Activated CD4-positive, alpha-beta T cell treated with anti-CD3 and anti-CD28 coated beads, Interleukin-2, amount 10 ng/mL, durations not matched to agents 24 days and 14 days (primary cell): Measurements from ENCODE around the gene KIF18B. TPM values are rescaled to one million over a fixed set of nuclear protein-coding genes. Genes with fewer than 3 reads are reported as not detected.

Experiments used
- DNase-seq: peaks from one replicate; pipeline ENCODE4 v3.0.0; 2022
- H3K27ac Mint-ChIP-seq: one replicate; pipeline ENCODE4 v1.8.0; 2022; ENCODE audit warnings: mild to moderate bottlenecking, mixed read lengths
- H3K27me3 Mint-ChIP-seq: one replicate; pipeline ENCODE4 v1.8.0; 2022; ENCODE audit warnings: mixed read lengths
- H3K36me3 Mint-ChIP-seq: one replicate; pipeline ENCODE4 v1.8.0; 2022; ENCODE audit warnings: low read depth, mild to moderate bottlenecking, mixed read lengths
- H3K4me1 Mint-ChIP-seq: one replicate; pipeline ENCODE4 v1.8.0; 2021; ENCODE audit warnings: mixed read lengths
- H3K4me3 Mint-ChIP-seq: one replicate; pipeline ENCODE4 v1.8.0; 2022; ENCODE audit warnings: mild to moderate bottlenecking, moderate library complexity, mixed read lengths
- H3K9me3 Mint-ChIP-seq: one replicate; pipeline ENCODE4 v1.8.0; 2021; ENCODE audit warnings: mixed read lengths
- intact Hi-C: fragments of 100-400 bp; cut with micrococcal nuclease; formaldehyde crosslinking; loops from one replicate; pipeline ENCODE4 v1.15.1; 2023
- total RNA-seq: library from RNA; stranded (reverse); gene quantifications from 2 replicates; pipeline ENCODE4 v1.2.3, GENCODE V29; 2022

KIF18B gene
- total RNA-seq, 1 donor from 2014 or later = 42.1 TPM

DNA sequence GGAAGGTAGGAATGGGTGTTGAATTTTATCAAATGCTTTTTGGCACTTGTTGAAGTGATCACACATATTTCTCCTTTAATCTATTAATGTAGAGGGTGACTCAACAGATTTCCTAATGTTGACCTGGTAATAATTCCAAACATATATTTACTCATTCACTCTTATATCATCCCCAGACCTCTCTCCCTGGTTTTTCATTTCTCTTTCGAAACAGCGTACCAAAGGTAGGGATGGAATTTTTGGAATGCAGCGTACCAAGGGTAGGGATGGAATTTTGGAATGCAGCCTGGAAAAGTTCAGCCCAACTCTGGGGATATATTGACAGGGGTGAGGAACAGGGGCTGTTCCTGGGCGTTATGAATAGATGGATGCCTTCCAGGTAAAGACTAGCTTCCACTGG lies 7.3 kb downstream of the KIF18B start:
- Mint-ChIP-seq H3K4me3 (no peak overlapping the region), H3K9me3 (no peaks in the 10 kb centered on the region), H3K27me3 (no peaks in the 10 kb centered on the region), H3K36me3 (peaks cover 39% of the 10 kb centered on the region), H3K27ac (peak overlapping the region; percentile 20), H3K4me1 (peaks cover 42% of the 10 kb centered on the region)
- no peak for DNase-seq
- intact Hi-C loops = no loop called here

DNA sequence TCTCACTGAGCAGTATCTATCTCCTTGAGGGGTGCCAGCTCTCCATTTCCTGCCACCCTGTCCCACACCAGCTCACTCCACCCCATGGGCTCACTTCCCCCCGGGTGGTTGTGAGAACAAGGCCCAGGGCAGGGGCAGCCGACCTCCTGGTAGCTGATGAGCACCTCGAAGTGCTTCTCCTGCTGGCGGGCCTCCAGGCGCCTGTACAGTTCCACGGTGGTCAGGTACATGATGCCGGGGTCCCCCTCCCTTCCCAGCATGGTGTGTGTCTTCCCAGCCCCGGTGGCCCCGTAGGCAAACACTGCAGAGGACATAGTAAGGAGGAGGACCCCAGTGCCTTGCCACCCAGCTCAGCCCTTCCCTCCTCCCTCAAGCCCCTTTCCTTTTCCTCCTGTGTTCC lies 12.5 kb downstream of the KIF18B start:
- Mint-ChIP-seq H3K9me3 (no peaks in the 10 kb centered on the region), H3K27ac (peak overlapping the region; percentile 78), H3K27me3 (no peaks in the 10 kb centered on the region), H3K36me3 (peaks cover 55% of the 10 kb centered on the region), H3K4me1 (peaks cover 9% of the 10 kb centered on the region), H3K4me3 (no peak overlapping the region)
- no peak for DNase-seq
- intact Hi-C loops = no loop called here

DNA sequence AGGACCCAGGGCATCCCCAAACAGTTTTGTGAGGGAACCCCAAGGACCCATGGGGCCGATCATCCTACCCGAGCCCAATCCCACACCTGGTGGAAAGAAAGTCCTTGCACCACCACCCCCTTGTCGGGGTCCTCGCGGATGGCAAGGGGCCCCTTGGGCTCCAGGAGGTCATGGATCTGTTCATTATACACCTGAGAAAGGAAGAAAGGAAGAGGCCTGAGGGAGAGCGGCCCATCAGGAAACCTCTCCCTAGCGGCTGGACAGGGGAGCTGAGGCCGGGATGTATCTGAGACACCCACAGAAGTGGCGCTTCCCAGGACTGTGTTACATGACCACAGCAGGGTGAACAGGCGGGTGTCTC lies 12.8 kb downstream of the KIF18B start:
- intact Hi-C loops = no loop called here
- no peak overlapping the region for H3K4me3 Mint-ChIP-seq
- no peak overlapping the region for H3K27ac Mint-ChIP-seq
- peaks cover 55% of the 10 kb centered on the region for H3K36me3 Mint-ChIP-seq
- peaks cover 7% of the 10 kb centered on the region for H3K4me1 Mint-ChIP-seq
- H3K9me3 Mint-ChIP-seq = no peaks in the 10 kb centered on the region
- no peak for DNase-seq
- H3K27me3 Mint-ChIP-seq = no peaks in the 10 kb centered on the region

DNA sequence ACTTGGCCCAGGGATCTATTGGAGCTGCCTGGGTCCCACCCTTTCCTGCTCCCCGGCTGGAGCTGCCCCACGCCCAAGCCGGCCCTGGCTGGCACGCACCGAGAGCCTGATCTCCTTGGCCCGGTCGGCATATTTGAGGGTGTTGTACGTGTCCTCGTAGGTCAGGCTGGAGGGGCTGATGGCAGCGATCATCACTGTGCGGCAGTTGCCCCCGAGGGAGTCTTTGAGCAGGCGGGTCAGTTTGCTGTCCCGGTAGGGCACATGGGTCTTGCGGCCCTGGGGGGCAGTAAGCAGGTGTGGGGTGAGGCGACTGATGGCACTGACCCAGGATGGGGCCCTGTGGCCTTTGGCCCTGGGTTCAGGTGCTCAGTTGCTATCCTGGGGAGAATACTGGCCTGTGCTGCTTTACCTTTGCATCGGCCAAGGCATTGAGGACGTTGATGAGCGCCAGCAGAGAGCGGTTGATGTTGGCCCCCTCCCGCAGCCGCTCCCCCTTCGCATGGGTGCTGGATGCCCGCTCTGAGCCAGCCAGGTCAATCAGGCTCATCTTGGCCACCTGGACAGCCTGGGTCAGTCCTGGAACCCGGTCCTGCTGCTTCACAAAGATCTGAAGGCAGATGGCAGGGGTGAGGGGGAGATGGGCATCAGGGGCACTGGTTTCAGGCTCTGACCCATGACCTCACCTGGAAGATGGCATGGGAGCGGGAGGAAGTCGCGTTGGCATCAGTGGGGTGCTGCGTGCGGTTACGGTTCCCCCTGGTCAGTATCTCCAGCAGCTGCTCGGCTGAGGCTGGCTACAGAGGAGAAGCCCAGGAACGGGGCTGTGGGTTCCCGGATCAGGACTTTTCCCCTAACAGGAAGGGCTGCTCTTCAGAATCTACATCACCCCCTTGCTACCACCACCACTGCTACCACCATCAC lies 13.5 kb downstream of the KIF18B start:
- Mint-ChIP-seq H3K27me3 (no peaks in the 10 kb centered on the region), H3K4me1 (peaks cover 7% of the 10 kb centered on the region), H3K36me3 (peaks cover 58% of the 10 kb centered on the region), H3K4me3 (no peak overlapping the region), H3K27ac (no peak overlapping the region), H3K9me3 (no peaks in the 10 kb centered on the region)
- intact Hi-C loops = no loop called here
- DNase-seq = no peak

DNA sequence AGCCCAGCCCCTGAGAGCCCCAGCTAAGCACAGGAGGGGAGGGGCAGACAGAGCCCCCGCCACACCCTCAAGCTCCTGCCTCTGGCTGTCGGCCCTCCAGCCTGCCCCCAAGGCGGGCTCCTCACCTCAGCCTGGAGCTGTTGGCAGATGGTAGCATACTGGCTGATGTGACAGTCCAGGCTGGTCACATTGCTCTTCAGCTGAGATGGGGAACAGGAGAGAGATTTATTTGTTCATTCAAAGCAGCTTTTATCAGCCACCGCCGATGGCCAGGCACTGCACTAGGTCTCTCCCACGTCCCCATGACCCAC lies 14.8 kb downstream of the KIF18B start:
- no peak overlapping the region for H3K4me3 Mint-ChIP-seq

DNA sequence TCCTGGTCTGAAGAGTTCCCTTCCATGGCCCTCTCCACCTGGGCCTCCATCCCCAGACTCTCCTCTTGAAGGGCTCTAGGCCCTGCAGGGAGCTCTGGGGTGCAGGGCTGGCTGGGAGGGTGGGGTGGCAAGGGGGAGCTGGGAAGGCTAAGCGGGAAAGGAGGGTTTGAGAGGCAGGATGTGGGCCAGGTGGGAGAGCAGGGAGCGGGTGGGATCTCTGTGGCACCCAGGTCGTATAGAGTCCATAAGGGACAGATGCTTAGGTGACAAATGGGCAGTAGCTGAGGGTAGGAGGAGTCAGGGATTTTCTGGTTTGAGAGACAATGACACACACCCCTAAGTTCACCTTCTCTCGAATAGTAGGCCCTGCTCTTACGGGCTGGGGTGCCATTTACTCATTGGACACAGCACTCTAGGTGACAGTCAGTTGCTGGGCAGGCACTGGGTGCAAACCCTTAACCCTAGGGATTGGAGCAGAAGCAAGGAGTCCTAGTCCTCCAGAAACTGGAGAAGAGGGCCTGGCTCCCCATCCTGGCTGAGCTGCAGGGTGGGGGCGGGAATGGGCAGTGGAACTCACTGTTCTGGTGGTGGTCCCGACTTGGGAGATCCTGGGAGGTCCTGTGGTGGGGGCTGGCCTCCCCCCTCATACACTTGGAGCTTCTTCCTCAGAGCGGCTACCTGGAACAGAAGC lies 15.3 kb downstream of the KIF18B start:
- peaks cover 5% of the 10 kb centered on the region for H3K4me1 Mint-ChIP-seq
- no peaks in the 10 kb centered on the region for H3K9me3 Mint-ChIP-seq
- no peak overlapping the region for H3K27ac Mint-ChIP-seq
- DNase-seq = no peak
- H3K4me3 Mint-ChIP-seq = no peak overlapping the region
- intact Hi-C loops = no loop called here
- H3K27me3 Mint-ChIP-seq = no peaks in the 10 kb centered on the region
- H3K36me3 Mint-ChIP-seq = peaks cover 64% of the 10 kb centered on the region

More for the DNA sequence above, 14.8 kb downstream of the KIF18B start:
- Mint-ChIP-seq H3K4me1 (peaks cover 5% of the 10 kb centered on the region), H3K27me3 (no peaks in the 10 kb centered on the region), H3K27ac (no peak overlapping the region), H3K36me3 (peaks cover 60% of the 10 kb centered on the region), H3K9me3 (no peaks in the 10 kb centered on the region)
- intact Hi-C loops = no loop called here
- DNase-seq = no peak

DNA sequence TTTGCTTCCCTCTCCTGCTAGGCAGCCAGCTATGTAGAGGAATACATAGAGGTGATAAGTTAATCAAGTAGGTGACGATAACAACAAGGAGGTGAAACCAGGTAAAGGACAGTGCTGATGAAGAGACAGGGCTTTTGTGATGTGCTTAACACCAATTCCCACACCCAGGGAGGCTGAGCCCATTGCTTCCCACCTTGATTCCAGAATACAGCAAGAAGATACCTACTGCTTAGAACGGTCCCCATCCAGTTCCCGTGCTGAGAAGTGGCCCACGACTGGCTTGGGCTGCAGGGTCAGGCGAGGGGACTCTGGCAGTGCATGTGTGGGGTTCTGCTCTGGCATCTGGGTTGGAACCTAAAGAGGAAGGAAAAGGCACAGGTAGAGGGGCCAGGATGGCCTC lies 16.2 kb downstream of the KIF18B start:
- DNase-seq = no peak
- intact Hi-C loops = no loop called here
- no peak overlapping the region for H3K27ac Mint-ChIP-seq
- peaks cover 2% of the 10 kb centered on the region for H3K4me1 Mint-ChIP-seq
- no peak overlapping the region for H3K4me3 Mint-ChIP-seq
- H3K36me3 Mint-ChIP-seq = peaks cover 66% of the 10 kb centered on the region
- no peaks in the 10 kb centered on the region for H3K27me3 Mint-ChIP-seq
- no peaks in the 10 kb centered on the region for H3K9me3 Mint-ChIP-seq

DNA sequence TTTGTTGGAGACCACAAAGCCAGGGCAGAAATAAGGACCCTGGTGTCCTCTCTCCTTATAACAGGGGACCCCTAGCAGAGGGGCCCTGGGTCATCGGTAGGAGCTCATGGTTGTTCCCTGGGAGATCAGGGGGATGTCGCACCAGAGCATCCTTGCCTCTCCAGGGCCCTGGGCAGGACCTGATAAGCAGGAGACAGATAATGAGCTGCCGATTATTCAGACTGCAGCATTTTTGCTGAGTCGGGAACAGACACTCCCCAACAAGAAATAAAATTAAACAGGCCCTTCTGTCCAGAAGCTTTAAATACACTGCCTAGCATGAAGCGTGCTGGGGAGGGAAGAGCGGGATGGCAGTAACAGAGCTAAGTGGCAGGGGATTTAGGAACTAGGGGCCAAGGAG lies 16.9 kb downstream of the KIF18B start:
- no peak for DNase-seq
- intact Hi-C loops = no loop called here
- H3K9me3 Mint-ChIP-seq = no peaks in the 10 kb centered on the region
- no peaks in the 10 kb centered on the region for H3K27me3 Mint-ChIP-seq
- peaks cover 2% of the 10 kb centered on the region for H3K4me1 Mint-ChIP-seq
- peaks cover 67% of the 10 kb centered on the region for H3K36me3 Mint-ChIP-seq
- H3K27ac Mint-ChIP-seq = peak overlapping the region; percentile 34
- H3K4me3 Mint-ChIP-seq = no peak overlapping the region

DNA sequence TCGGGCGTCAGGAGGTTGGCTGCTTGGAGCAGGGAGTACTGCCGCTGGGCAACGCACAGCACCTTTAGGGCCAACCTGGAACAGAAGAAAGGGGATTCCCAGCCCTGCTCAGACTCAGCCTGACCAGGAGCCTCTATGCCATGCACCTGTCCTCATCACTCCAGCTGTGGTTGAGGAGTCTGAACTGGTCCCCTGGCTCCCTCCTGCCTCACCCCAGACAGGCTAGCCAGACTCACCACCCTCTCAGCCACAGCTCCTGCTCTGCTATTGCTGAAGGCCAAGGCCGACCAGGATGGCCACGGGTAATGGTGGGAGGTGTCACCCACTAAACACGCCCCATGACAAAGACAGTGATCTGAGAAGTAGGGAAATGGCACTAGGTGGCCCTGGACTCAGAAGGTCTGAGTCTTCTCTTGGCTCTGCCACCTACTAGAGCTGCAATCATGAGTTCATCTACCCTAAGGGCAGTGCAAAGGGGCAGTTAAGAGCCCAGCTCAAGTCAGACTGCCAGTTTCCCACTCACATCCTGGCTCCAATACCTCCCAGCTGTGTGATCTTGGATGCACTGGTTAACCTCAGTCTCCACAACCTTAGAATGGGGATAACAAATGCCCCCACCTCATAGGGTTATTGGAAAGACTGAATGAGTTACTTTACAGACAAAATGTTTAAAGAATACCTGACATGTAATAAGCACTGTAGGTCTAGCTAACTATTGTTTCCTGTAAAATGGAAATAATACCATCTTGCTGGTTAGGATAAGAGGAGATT lies 18.4 kb downstream of the KIF18B start:
- Mint-ChIP-seq H3K9me3 (no peaks in the 10 kb centered on the region), H3K4me3 (no peak overlapping the region), H3K27me3 (no peaks in the 10 kb centered on the region), H3K36me3 (peaks cover 58% of the 10 kb centered on the region), H3K4me1 (no peaks in the 10 kb centered on the region), H3K27ac (no peak overlapping the region)
- intact Hi-C loops = no loop called here
- DNase-seq = no peak

DNA sequence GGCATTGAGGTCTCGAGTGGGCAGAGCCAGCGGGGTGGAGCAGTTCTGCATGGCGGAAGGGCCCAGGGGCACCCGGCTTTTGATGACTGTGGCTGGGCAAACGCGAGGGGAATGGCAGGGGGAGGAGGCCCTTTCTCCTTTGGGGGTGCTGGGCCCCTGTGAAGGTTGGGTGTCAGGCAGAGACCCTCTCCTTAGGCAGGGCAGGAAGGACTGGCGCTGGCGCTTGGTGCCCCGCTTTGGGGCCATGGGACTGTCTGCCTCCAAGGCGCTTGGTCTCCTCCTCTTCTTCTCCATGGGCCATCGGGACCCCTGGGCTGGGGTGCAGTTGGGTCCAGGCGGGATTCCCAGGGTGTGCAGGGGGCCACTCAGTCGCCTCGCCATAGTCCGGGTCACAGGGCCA lies 19.4 kb downstream of the KIF18B start:
- Mint-ChIP-seq H3K4me1 (no peaks in the 10 kb centered on the region), H3K4me3 (no peak overlapping the region), H3K36me3 (peaks cover 49% of the 10 kb centered on the region), H3K9me3 (no peaks in the 10 kb centered on the region), H3K27me3 (no peaks in the 10 kb centered on the region), H3K27ac (no peak overlapping the region)
- intact Hi-C loops = no loop called here
- DNase-seq = no peak

DNA sequence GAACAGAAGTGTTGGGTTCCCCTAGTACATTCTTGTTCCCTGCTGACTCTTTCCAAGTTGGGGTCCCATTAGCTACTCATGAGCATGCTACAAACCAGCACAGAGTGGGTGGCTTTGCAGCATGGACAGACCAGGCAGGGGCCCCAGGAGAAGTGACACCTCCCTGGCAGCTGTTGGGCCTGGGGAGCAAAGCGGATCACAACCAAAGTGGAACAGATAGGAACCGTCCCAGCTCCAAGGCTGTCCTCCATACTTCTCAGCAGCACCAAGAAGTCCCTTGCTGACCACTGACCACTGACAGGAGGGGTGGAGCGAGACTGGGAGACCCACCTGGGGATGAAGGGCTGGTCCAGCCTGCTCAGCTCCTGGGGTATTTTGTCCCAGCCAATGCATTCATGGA lies 19.9 kb downstream of the KIF18B start:
- no peaks in the 10 kb centered on the region for H3K27me3 Mint-ChIP-seq
- intact Hi-C loops = no loop called here
- H3K36me3 Mint-ChIP-seq = peaks cover 49% of the 10 kb centered on the region
- no peak overlapping the region for H3K27ac Mint-ChIP-seq
- no peaks in the 10 kb centered on the region for H3K4me1 Mint-ChIP-seq
- H3K9me3 Mint-ChIP-seq = no peaks in the 10 kb centered on the region
- no peak overlapping the region for H3K4me3 Mint-ChIP-seq
- DNase-seq = no peak

DNA sequence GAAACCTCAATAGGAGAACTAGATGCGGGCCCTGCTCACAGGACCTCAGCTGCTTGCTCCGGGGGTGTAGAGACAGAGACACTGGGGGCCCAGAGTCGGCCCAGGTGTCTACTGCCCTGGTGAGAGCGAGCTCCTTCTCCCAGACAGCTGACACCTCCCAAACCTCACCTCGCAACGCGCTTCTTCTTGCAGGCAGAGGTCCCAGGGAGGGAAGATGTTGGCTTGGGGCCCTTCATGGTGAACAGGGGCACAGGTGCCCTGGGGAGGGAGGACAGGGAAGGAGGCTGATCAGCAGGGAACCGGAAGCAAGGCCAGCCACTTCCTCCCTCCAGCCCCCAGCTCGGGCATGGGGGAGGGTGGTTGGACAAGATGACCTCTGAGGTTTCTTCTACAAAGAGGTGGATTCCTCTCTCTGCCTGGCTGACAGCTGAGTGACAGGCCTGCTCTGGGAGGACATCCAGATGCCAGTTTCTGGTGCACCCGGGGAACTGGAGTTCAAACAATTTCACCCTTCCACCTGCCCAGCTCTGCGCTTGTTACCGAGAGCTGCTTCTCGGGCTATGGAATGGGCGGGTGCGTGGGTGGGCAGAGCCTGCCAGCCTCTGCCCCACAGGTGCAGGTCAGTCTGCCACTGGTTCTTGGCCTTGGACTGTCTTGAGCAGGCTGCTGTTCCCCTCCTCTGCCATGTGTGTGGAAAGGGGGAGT lies 20.6 kb downstream of the KIF18B start:
- intact Hi-C loops = no loop called here
- no peak for DNase-seq
- peaks cover 47% of the 10 kb centered on the region for H3K36me3 Mint-ChIP-seq
- no peaks in the 10 kb centered on the region for H3K9me3 Mint-ChIP-seq
- H3K4me1 Mint-ChIP-seq = no peaks in the 10 kb centered on the region
- peak overlapping the region; percentile 19 for H3K27ac Mint-ChIP-seq
- peaks cover 2% of the 10 kb centered on the region for H3K27me3 Mint-ChIP-seq
- no peak overlapping the region for H3K4me3 Mint-ChIP-seq

DNA sequence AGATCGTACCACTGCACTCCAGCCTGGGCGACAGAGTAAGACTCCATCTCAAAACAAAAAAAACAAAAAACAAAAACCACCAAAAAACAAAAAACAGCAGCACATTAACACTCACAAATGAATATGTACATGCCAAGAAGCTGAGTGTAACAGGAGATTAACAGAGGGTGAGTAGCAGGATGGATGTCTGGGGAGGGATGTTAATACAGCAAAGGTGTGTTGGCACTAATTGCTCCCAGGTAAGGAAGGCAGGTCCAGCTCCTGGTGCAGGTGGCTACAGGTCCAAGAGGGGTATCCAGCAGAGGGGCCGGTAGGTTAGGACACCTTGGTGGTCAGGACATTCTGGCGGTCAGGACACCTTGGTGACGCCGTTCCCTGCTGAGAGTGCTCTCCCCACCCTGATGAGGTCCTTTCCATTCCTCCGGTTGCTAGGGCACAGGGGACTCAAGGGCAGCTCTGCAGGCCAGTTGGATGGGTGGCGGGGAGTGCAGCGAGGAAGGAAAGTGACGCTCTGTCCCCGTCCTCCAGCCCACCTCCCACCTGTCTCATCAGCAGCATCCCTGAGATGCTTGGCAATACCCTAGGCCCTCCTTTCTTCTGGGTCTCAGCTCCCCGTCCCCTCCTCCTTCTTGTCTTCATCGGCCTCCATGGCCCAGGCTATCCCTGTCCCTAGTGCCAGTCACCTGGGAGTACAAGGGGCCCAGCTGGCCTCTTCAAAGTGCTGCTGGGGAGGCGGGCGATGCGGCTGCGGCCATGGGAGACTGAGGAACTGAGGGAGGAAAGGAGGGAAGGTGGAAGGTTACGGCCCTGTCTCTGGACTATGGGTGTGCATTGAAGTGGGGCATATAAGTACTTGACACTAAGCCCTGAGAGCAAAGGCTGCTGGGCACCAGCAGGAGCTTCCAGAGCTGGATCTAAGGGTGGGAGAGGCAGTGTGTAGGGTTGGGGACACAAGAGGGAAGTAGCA lies 21.6 kb downstream of the KIF18B start:
- peaks cover 38% of the 10 kb centered on the region for H3K36me3 Mint-ChIP-seq
- no peaks in the 10 kb centered on the region for H3K4me1 Mint-ChIP-seq
- H3K9me3 Mint-ChIP-seq = no peaks in the 10 kb centered on the region
- intact Hi-C loops = no loop called here
- H3K27ac Mint-ChIP-seq = peak overlapping the region; percentile 19
- no peak for DNase-seq
- peaks cover 7% of the 10 kb centered on the region for H3K27me3 Mint-ChIP-seq
- H3K4me3 Mint-ChIP-seq = no peak overlapping the region
